HepG2 (cell line): ENCODE measurements around the gene POMT1. TPM values are rescaled to one million over a fixed set of nuclear protein-coding genes. Genes with fewer than 3 reads are reported as not detected.
A peak's percentile ranks its signal among the peaks of the same experiment; 100 is the strongest.

Experiments used
- ARID2 ChIP-seq: sonication (generic); formaldehyde crosslinking; IDR thresholded peaks from 2 replicates; pipeline ENCODE4 v1.8.1; 2022; ENCODE audit warnings: mild to moderate bottlenecking, missing genetic modification reagents, borderline replicate concordance
- EEA1 ChIP-seq: sonication (generic); formaldehyde crosslinking; IDR thresholded peaks from 2 replicates; pipeline ENCODE4 v1.5.1; 2020; ENCODE audit warnings: mild to moderate bottlenecking, missing genetic modification reagents, borderline replicate concordance
- FOXC1 ChIP-seq: sonication (generic); formaldehyde crosslinking; IDR thresholded peaks from 2 replicates; pipeline ENCODE4 v1.8.0; 2022; ENCODE audit warnings: mild to moderate bottlenecking, missing genetic modification reagents, borderline replicate concordance
- GTF2F1 ChIP-seq: fragments of 150-350 bp; IDR thresholded peaks from 2 replicates; pipeline ENCODE4 v1.6.1; 2014; ENCODE audit warnings: low read length
- MATR3 ChIP-seq: sonication (generic); formaldehyde crosslinking; IDR thresholded peaks from 2 replicates; pipeline ENCODE4 v1.4.0; 2020; ENCODE audit warnings: missing genetic modification reagents
- MLLT10 ChIP-seq: sonication (generic); formaldehyde crosslinking; IDR thresholded peaks from 2 replicates; pipeline ENCODE4 v1.4.0; 2020; ENCODE audit warnings: missing genetic modification reagents
- NBN ChIP-seq: fragments of 450-650 bp; conservative IDR thresholded peaks from 2 replicates; pipeline ENCODE4 v1.6.1; 2017
- POGK ChIP-seq: sonication (generic); formaldehyde crosslinking; conservative IDR thresholded peaks from 2 replicates; pipeline ENCODE4 v1.8.0; 2022; ENCODE audit warnings: mild to moderate bottlenecking, moderate library complexity, missing genetic modification reagents
- PTBP1 ChIP-seq: fragments of 200-400 bp; formaldehyde crosslinking; IDR thresholded peaks from 2 replicates; pipeline ENCODE4 v1.6.1; 2018; ENCODE audit warnings: low read length, low read depth; ENCODE audit not compliant: poor library complexity, severe bottlenecking
- RAD51 ChIP-seq: fragments of 450-650 bp; IDR thresholded peaks from 2 replicates; pipeline ENCODE4 v1.6.1; 2016; ENCODE audit warnings: borderline replicate concordance
- TCF7L2 ChIP-seq: IDR thresholded peaks from 2 replicates; pipeline ENCODE4 v1.6.1; 2011; ENCODE audit warnings: mild to moderate bottlenecking, low read depth, low read length, moderate library complexity
- TEF ChIP-seq: sonication (generic); formaldehyde crosslinking; IDR thresholded peaks from 2 replicates; pipeline ENCODE4 v1.5.0; 2020; ENCODE audit warnings: missing genetic modification reagents
- U2AF2 ChIP-seq: fragments of 200-400 bp; formaldehyde crosslinking; IDR thresholded peaks from 2 replicates; pipeline ENCODE4 v1.6.1; 2017; ENCODE audit warnings: low read depth, mild to moderate bottlenecking, low read length
- XBP1 ChIP-seq: sonication (generic); formaldehyde crosslinking; IDR thresholded peaks from 2 replicates; pipeline ENCODE4 v1.5.0; 2020; ENCODE audit warnings: missing genetic modification reagents
- ZNF136 ChIP-seq: sonication (generic); formaldehyde crosslinking; IDR thresholded peaks from 2 replicates; pipeline ENCODE4 v1.8.1; 2022; ENCODE audit warnings: low read depth, mild to moderate bottlenecking, moderate library complexity, missing genetic modification reagents
- ZNF326 ChIP-seq: sonication (generic); formaldehyde crosslinking; IDR thresholded peaks from 2 replicates; pipeline ENCODE4 v1.4.0; 2020; ENCODE audit warnings: missing genetic modification reagents, borderline replicate concordance
- ZNF777 ChIP-seq: sonication (generic); formaldehyde crosslinking; IDR thresholded peaks from 2 replicates; pipeline ENCODE4 v1.4.0; 2020; ENCODE audit warnings: missing genetic modification reagents
- polyA plus RNA-seq, 8 experiments: library from polyadenylated mRNA; depleted of rRNA in 3 of 8; stranded (reverse) in 7 of 8; unstranded in 1 of 8; fragments of >200 nt; fragmentation: Illumina TruSeq in 4 of 8; extraction: Trizol in 4 of 8; gene quantifications; 2 replicates each; pipeline versions ENCODE4 v1.2.1 to v1.2.3, GENCODE V29; 2011 to 2016; ENCODE audit warnings: low read depth in 4 of 8, missing spikeins in 1 of 8, mixed read lengths in 1 of 8; ENCODE audit not compliant: insufficient read depth in 1 of 8
- total RNA-seq, 5 experiments: library from RNA; depleted of rRNA; stranded (reverse); fragments of >200 nt; fragmentation: Illumina TruSeq; extraction: Trizol; gene quantifications; 2 replicates each; pipeline ENCODE4 v1.2.3, GENCODE V29; 2016; ENCODE audit warnings: low read depth in 1 of 5
- TF ChIP-seq, protein P1 (sequence below): sonication (generic); formaldehyde crosslinking; IDR thresholded peaks from 2 replicates; pipeline ENCODE4 v1.8.0; 2022; ENCODE audit warnings: mild to moderate bottlenecking, missing genetic modification reagents
- TF ChIP-seq, protein P2 (sequence below): sonication (generic); formaldehyde crosslinking; IDR thresholded peaks from 2 replicates; pipeline ENCODE4 v1.9.0; 2022; ENCODE audit warnings: missing genetic modification reagents, mild to moderate bottlenecking, borderline replicate concordance
- TF ChIP-seq, protein P3 (sequence below): sonication (generic); formaldehyde crosslinking; IDR thresholded peaks from 2 replicates; pipeline ENCODE4 v1.5.0; 2020; ENCODE audit warnings: mild to moderate bottlenecking, missing genetic modification reagents, moderate library complexity
- TF ChIP-seq, protein P4 (sequence below): sonication (generic); formaldehyde crosslinking; IDR thresholded peaks from 2 replicates; pipeline ENCODE4 v1.5.1; 2020; ENCODE audit warnings: missing genetic modification reagents, mild to moderate bottlenecking, borderline replicate concordance

The POMT1 gene
- total and polyA plus RNA-seq, 2 of the 13 experiments (the other 11 are each of a cell fraction or from before 2014, with no cell fraction given) = 21.6 to 22.7 TPM

DNA sequence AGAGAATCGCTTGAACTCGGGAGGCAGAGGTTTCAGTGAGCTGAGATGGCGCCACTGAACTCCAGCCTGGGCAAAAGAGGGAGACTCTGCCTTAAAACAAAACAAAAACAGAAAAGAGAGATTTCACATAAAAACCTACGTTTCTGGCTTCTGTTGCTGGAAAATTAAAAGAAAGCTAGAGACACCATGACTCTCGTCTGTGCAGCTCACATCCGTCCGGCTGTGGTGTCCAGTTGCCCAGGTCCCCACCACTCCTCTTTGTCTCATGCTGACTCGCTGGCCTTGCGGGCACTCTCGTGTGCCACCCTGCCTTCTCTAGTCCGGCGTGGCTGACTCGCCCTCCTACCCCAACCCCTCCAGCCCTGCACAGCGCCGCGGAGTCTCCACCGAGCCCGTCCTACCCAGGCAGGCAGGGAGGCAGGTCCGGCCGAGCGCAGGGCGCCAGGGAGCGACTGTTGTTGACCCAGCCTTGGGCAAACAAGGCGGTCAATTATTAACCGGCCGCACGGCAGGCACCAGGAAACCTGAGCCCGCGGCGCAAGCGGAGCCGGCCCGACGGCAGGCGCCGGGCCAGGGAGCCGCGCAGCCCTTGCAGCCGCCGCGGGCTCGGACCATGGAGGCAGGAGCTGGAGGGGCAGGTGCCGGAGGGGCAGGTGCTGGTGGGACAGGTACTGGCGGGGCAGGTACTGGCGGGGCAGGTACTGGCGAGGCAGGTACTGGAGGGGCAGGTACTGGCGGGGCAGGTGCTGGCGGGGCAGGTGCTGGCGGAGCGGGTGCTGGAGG, 42.5 kb downstream of the POMT1 start, which contains the start of gene PRRT1B (continued):
- TF ChIP-seq, protein P1, sequence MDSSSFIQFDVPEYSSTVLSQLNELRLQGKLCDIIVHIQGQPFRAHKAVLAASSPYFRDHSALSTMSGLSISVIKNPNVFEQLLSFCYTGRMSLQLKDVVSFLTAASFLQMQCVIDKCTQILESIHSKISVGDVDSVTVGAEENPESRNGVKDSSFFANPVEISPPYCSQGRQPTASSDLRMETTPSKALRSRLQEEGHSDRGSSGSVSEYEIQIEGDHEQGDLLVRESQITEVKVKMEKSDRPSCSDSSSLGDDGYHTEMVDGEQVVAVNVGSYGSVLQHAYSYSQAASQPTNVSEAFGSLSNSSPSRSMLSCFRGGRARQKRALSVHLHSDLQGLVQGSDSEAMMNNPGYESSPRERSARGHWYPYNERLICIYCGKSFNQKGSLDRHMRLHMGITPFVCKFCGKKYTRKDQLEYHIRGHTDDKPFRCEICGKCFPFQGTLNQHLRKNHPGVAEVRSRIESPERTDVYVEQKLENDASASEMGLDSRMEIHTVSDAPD (CRISPR knock-in tag) = no peak
- TF ChIP-seq RAD51 (no peak), U2AF2 (no peak), TEF (CRISPR knock-in tag) (no peak), FOXC1 (CRISPR knock-in tag) (no peak), XBP1 (no peak), TCF7L2 (no peak), ZNF777 (CRISPR knock-in tag) (peak; percentile 95), POGK (CRISPR knock-in tag) (peak; percentile 76), ZNF136 (no peak), NBN (no peak), MLLT10 (CRISPR knock-in tag) (no peak), ZNF326 (no peak), GTF2F1 (no peak), MATR3 (CRISPR knock-in tag) (no peak), EEA1 (CRISPR knock-in tag) (no peak), ARID2 (CRISPR knock-in tag) (no peak), PTBP1 (no peak)
- TF ChIP-seq, protein P2, sequence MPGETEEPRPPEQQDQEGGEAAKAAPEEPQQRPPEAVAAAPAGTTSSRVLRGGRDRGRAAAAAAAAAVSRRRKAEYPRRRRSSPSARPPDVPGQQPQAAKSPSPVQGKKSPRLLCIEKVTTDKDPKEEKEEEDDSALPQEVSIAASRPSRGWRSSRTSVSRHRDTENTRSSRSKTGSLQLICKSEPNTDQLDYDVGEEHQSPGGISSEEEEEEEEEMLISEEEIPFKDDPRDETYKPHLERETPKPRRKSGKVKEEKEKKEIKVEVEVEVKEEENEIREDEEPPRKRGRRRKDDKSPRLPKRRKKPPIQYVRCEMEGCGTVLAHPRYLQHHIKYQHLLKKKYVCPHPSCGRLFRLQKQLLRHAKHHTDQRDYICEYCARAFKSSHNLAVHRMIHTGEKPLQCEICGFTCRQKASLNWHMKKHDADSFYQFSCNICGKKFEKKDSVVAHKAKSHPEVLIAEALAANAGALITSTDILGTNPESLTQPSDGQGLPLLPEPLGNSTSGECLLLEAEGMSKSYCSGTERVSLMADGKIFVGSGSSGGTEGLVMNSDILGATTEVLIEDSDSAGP (CRISPR knock-in tag) = peak; percentile 58; the same call in 1 of the 2 replicates
- TF ChIP-seq, protein P3, sequence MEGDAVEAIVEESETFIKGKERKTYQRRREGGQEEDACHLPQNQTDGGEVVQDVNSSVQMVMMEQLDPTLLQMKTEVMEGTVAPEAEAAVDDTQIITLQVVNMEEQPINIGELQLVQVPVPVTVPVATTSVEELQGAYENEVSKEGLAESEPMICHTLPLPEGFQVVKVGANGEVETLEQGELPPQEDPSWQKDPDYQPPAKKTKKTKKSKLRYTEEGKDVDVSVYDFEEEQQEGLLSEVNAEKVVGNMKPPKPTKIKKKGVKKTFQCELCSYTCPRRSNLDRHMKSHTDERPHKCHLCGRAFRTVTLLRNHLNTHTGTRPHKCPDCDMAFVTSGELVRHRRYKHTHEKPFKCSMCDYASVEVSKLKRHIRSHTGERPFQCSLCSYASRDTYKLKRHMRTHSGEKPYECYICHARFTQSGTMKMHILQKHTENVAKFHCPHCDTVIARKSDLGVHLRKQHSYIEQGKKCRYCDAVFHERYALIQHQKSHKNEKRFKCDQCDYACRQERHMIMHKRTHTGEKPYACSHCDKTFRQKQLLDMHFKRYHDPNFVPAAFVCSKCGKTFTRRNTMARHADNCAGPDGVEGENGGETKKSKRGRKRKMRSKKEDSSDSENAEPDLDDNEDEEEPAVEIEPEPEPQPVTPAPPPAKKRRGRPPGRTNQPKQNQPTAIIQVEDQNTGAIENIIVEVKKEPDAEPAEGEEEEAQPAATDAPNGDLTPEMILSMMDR (CRISPR knock-in tag) = peak; percentile 54
- TF ChIP-seq, protein P4, sequence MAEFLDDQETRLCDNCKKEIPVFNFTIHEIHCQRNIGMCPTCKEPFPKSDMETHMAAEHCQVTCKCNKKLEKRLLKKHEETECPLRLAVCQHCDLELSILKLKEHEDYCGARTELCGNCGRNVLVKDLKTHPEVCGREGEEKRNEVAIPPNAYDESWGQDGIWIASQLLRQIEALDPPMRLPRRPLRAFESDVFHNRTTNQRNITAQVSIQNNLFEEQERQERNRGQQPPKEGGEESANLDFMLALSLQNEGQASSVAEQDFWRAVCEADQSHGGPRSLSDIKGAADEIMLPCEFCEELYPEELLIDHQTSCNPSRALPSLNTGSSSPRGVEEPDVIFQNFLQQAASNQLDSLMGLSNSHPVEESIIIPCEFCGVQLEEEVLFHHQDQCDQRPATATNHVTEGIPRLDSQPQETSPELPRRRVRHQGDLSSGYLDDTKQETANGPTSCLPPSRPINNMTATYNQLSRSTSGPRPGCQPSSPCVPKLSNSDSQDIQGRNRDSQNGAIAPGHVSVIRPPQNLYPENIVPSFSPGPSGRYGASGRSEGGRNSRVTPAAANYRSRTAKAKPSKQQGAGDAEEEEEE (CRISPR knock-in tag) = no peak
